DOHH2 (cell line): ENCODE measurements around the gene ABITRAM.

Source experiments
- H3F3A ChIP-seq: fragments of 200-600 bp; sonication (generic), shearing (Covaris generic); 2 replicates; pipeline ENCODE4 v1.6.0; 2016; ENCODE audit warnings: antibody characterized with exemption, mild to moderate bottlenecking; ENCODE audit not compliant: control insufficient read depth, insufficient read depth
- H3K27ac ChIP-seq: fragments of 200-600 bp; sonication (generic); 2 replicates; pipeline ENCODE4 v1.5.1; 2014; ENCODE audit warnings: low read depth, mild to moderate bottlenecking, low read length, moderate library complexity
- H3K27me3 ChIP-seq: fragments of 200-600 bp; sonication (generic); 2 replicates; pipeline ENCODE4 v1.6.1; 2014; ENCODE audit warnings: mild to moderate bottlenecking, low read length, mixed read lengths; ENCODE audit not compliant: control insufficient read depth
- H3K36me3 ChIP-seq: fragments of 200-600 bp; sonication (generic); 2 replicates; pipeline ENCODE4 v1.6.1; 2014; ENCODE audit warnings: mild to moderate bottlenecking, low read length, moderate library complexity, mixed read lengths; ENCODE audit not compliant: control insufficient read depth
- H3K4me1 ChIP-seq: fragments of 200-600 bp; sonication (generic); 2 replicates; pipeline ENCODE4 v1.6.1; 2014; ENCODE audit warnings: mild to moderate bottlenecking, low read length, mixed read lengths; ENCODE audit not compliant: control insufficient read depth
- H3K4me2 ChIP-seq: fragments of 200-600 bp; sonication (generic); 2 replicates; pipeline ENCODE4 v1.6.0; 2014; ENCODE audit warnings: mild to moderate bottlenecking, low read length, moderate library complexity
- H3K4me3 ChIP-seq: fragments of 200-600 bp; sonication (generic); 2 replicates; pipeline ENCODE4 v1.5.1; 2014; ENCODE audit warnings: mild to moderate bottlenecking, low read length, mixed read lengths
- H3K79me2 ChIP-seq: fragments of 200-600 bp; sonication (generic); 2 replicates; pipeline ENCODE4 v1.6.1; 2014; ENCODE audit warnings: mild to moderate bottlenecking, low read length, mixed read lengths; ENCODE audit not compliant: control insufficient read depth
- H3K9me2 ChIP-seq: fragments of 200-600 bp; sonication (generic); replicated peaks from 2 replicates; pipeline ENCODE4 v1.6.1; 2014; ENCODE audit warnings: mild to moderate bottlenecking, low read length, mixed read lengths; ENCODE audit not compliant: control insufficient read depth
- H3K9me3 ChIP-seq: fragments of 200-600 bp; sonication (generic); 2 replicates; pipeline ENCODE4 v1.6.1; 2014; ENCODE audit warnings: antibody characterized with exemption, low read length, mixed read lengths; ENCODE audit not compliant: control insufficient read depth, insufficient read depth
- H4K20me1 ChIP-seq: fragments of 200-600 bp; sonication (generic); 2 replicates; pipeline ENCODE4 v1.6.0; 2014; ENCODE audit warnings: low read depth, mild to moderate bottlenecking, antibody characterized with exemption, low read length, moderate library complexity; ENCODE audit not compliant: control insufficient read depth, insufficient read depth
- CTCF ChIP-seq: fragments of 200-600 bp; sonication (generic); IDR thresholded peaks from one replicate; pipeline ENCODE4 v1.5.1; 2014; ENCODE audit warnings: antibody characterized with exemption, mild to moderate bottlenecking, low read depth, low read length; ENCODE audit not compliant: poor library complexity, severe bottlenecking
- EZH2phosphoT487 ChIP-seq: fragments of 200-600 bp; sonication (generic); IDR thresholded peaks from 2 replicates; pipeline ENCODE4 v1.6.1; 2017; ENCODE audit warnings: borderline replicate concordance, mild to moderate bottlenecking, antibody characterized with exemption, low read length, moderate library complexity, mixed read lengths

Gene ABITRAM

GRCh38 chr9:108900176-108900575 is 34.0 kb upstream of the ABITRAM start:
- TF ChIP-seq EZH2phosphoT487 (no peak), CTCF (no peak)
- no peaks in the 10 kb centered on the region for H3K4me1 ChIP-seq
- H3K79me2 ChIP-seq: no peaks in the 10 kb centered on the region
- no peaks in the 10 kb centered on the region for H3K9me3 ChIP-seq
- no peaks in the 10 kb centered on the region for H3F3A ChIP-seq
- no peaks in the 10 kb centered on the region for H3K9me2 ChIP-seq
- no peak overlapping the region for H3K4me2 ChIP-seq
- H3K4me3 ChIP-seq: no peak overlapping the region
- no peaks in the 10 kb centered on the region for H3K27me3 ChIP-seq
- no peaks in the 10 kb centered on the region for H4K20me1 ChIP-seq
- peaks cover 86% of the 10 kb centered on the region for H3K36me3 ChIP-seq
- H3K27ac ChIP-seq: no peak overlapping the region

GRCh38 chr9:108903420-108904103 is 30.6 kb upstream of the ABITRAM start:
- H3K79me2 ChIP-seq: no peaks in the 10 kb centered on the region
- H3K27ac ChIP-seq: no peak overlapping the region
- H3K9me2 ChIP-seq: no peaks in the 10 kb centered on the region
- no peak overlapping the region for H3K4me3 ChIP-seq
- H3K9me3 ChIP-seq: no peaks in the 10 kb centered on the region
- H3K4me2 ChIP-seq: no peak overlapping the region
- TF ChIP-seq CTCF (no peak), EZH2phosphoT487 (no peak)
- no peaks in the 10 kb centered on the region for H4K20me1 ChIP-seq
- no peaks in the 10 kb centered on the region for H3K27me3 ChIP-seq
- H3K36me3 ChIP-seq: peaks cover 87% of the 10 kb centered on the region
- H3K4me1 ChIP-seq: no peaks in the 10 kb centered on the region
- no peaks in the 10 kb centered on the region for H3F3A ChIP-seq

GRCh38 chr9:108904161-108904560 is 30.0 kb upstream of the ABITRAM start:
- H3K9me2 ChIP-seq: no peaks in the 10 kb centered on the region
- H4K20me1 ChIP-seq: no peaks in the 10 kb centered on the region
- no peaks in the 10 kb centered on the region for H3K9me3 ChIP-seq
- no peaks in the 10 kb centered on the region for H3K4me1 ChIP-seq
- no peak overlapping the region for H3K27ac ChIP-seq
- peaks cover 89% of the 10 kb centered on the region for H3K36me3 ChIP-seq
- no peak overlapping the region for H3K4me3 ChIP-seq
- H3K27me3 ChIP-seq: no peaks in the 10 kb centered on the region
- H3K4me2 ChIP-seq: no peak overlapping the region
- H3K79me2 ChIP-seq: no peaks in the 10 kb centered on the region
- TF ChIP-seq EZH2phosphoT487 (no peak), CTCF (no peak)
- H3F3A ChIP-seq: no peaks in the 10 kb centered on the region
